Measurements from ENCODE around the gene MS4A6A. TPM values are rescaled to one million over a fixed set of nuclear protein-coding genes. Genes with fewer than 3 reads are reported as not detected.

Gene MS4A6A
- total and polyA plus RNA-seq, 2 donors (not counting 1 experiment from before 2014, with no cell fraction given): not detected

DNA sequence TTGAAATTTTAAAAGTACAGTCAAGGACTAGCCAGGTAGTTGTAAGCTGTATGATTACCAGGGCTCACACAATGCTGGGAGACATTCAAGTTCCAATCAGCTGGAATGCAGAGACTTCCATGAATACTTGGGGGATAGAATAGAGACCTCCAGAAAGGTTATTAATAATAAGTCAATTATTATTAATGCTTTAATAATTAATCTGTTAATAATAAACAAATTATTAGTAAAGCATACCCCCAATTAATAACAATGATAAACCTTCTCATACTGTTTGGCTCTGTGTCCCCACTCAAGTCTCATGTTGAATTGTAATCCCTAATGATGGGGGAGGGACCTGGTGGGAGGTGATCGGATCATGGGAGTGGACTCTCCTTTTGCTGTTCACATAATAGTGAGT, 14.6 kb upstream of the MS4A6A start:
- no peaks in the 10 kb centered on the region for H3K9me3 ChIP-seq (ENCODE audit: control insufficient read depth, insufficient read depth, low read depth, low read length)
- no peak overlapping the region for H2AFZ ChIP-seq (ENCODE audit: low read length)
- no peaks in the 10 kb centered on the region for H3K4me1 ChIP-seq (ENCODE audit: control insufficient read depth, extremely low read depth, insufficient read depth, low read length)
- no peak overlapping the region for H3K27ac ChIP-seq (ENCODE audit: insufficient read depth, low read length)
- H3K79me2 ChIP-seq (ENCODE audit: control insufficient read depth, insufficient read depth, low read length): no peaks in the 10 kb centered on the region
- no peak for DNase-seq (ENCODE audit: low read depth in 2 of 2)
- no peak for TF ChIP-seq EZH2 (IDR thresholded peaks at IDR 0.05; ENCODE audit: low read length, missing control alignments)
- TF ChIP-seq, protein P1, sequence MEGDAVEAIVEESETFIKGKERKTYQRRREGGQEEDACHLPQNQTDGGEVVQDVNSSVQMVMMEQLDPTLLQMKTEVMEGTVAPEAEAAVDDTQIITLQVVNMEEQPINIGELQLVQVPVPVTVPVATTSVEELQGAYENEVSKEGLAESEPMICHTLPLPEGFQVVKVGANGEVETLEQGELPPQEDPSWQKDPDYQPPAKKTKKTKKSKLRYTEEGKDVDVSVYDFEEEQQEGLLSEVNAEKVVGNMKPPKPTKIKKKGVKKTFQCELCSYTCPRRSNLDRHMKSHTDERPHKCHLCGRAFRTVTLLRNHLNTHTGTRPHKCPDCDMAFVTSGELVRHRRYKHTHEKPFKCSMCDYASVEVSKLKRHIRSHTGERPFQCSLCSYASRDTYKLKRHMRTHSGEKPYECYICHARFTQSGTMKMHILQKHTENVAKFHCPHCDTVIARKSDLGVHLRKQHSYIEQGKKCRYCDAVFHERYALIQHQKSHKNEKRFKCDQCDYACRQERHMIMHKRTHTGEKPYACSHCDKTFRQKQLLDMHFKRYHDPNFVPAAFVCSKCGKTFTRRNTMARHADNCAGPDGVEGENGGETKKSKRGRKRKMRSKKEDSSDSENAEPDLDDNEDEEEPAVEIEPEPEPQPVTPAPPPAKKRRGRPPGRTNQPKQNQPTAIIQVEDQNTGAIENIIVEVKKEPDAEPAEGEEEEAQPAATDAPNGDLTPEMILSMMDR (conservative IDR thresholded peaks at IDR 0.05 in 1 of 2, IDR thresholded peaks at IDR 0.05 in 1 of 2; ENCODE audit: low read depth in 1 of 2, low read length in 2 of 2): no peak
- H3K9ac ChIP-seq (ENCODE audit: insufficient read depth, low read length): no peak overlapping the region
- no peak overlapping the region for H3K4me2 ChIP-seq (ENCODE audit: extremely low read depth, insufficient read depth, low read length)
- H3K27me3 ChIP-seq (ENCODE audit: control insufficient read depth, insufficient read depth, low read length): no peaks in the 10 kb centered on the region
- H3K36me3 ChIP-seq (ENCODE audit: control insufficient read depth, insufficient read depth, low read length): no peaks in the 10 kb centered on the region
- H3K4me3 ChIP-seq (replicated peaks in 1 of 4; ENCODE audit: control extremely low read depth in 1 of 4, insufficient read depth in 1 of 4, low read depth in 3 of 4, low read length in 4 of 4): no peak overlapping the region
- H4K20me1 ChIP-seq (ENCODE audit: control insufficient read depth, extremely low read depth, insufficient read depth, low read length): no peaks in the 10 kb centered on the region

DNA sequence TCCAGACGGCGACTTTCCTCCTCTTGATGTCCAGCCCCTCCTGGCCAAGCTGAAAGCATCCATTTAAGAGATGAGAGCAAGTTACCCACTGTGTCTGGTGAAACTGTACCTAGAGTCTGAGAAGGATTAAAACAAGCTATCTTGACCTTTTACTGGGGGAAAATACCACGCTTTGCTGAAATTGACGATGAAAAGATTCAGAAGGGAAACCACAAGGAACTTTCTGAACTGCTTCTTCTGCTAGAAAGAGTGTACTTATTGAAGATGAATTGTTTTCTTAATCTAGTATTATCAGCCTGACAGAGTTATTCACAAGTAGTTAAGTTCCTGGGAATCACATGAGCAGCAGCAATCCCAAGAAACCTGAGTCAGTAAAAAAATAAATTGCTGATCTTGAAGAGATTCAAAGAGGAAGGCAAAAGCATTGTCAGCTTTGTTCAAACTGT, 13.1 kb upstream of the MS4A6A start:
- no peak overlapping the region for H3K4me2 ChIP-seq (ENCODE audit: extremely low read depth, insufficient read depth, low read length)
- no peaks in the 10 kb centered on the region for H4K20me1 ChIP-seq (ENCODE audit: control insufficient read depth, extremely low read depth, insufficient read depth, low read length)
- H3K36me3 ChIP-seq (ENCODE audit: control insufficient read depth, insufficient read depth, low read length): no peaks in the 10 kb centered on the region
- H3K79me2 ChIP-seq (ENCODE audit: control insufficient read depth, insufficient read depth, low read length): no peaks in the 10 kb centered on the region
- no peak overlapping the region for H3K4me3 ChIP-seq (replicated peaks in 1 of 4; ENCODE audit: control extremely low read depth in 1 of 4, insufficient read depth in 1 of 4, low read depth in 3 of 4, low read length in 4 of 4)
- H3K4me1 ChIP-seq (ENCODE audit: control insufficient read depth, extremely low read depth, insufficient read depth, low read length): no peaks in the 10 kb centered on the region
- H3K27ac ChIP-seq (ENCODE audit: insufficient read depth, low read length): no peak overlapping the region
- DNase-seq (ENCODE audit: low read depth in 2 of 2): no peak
- no peaks in the 10 kb centered on the region for H3K27me3 ChIP-seq (ENCODE audit: control insufficient read depth, insufficient read depth, low read length)
- H2AFZ ChIP-seq (ENCODE audit: low read length): no peak overlapping the region
- H3K9me3 ChIP-seq (ENCODE audit: control insufficient read depth, insufficient read depth, low read depth, low read length): no peaks in the 10 kb centered on the region
- H3K9ac ChIP-seq (ENCODE audit: insufficient read depth, low read length): no peak overlapping the region
- TF ChIP-seq EZH2 (IDR thresholded peaks at IDR 0.05; ENCODE audit: low read length, missing control alignments): no peak
- TF ChIP-seq, protein P1 (conservative IDR thresholded peaks at IDR 0.05 in 1 of 2, IDR thresholded peaks at IDR 0.05 in 1 of 2; ENCODE audit: low read depth in 1 of 2, low read length in 2 of 2): no peak

- no peaks in the 10 kb centered on the region for H3K79me2 ChIP-seq (ENCODE audit: control insufficient read depth, insufficient read depth, low read length)
- H3K4me3 ChIP-seq (replicated peaks in 1 of 4; ENCODE audit: control extremely low read depth in 1 of 4, insufficient read depth in 1 of 4, low read depth in 3 of 4, low read length in 4 of 4): no peak overlapping the region
- no peaks in the 10 kb centered on the region for H3K27me3 ChIP-seq (ENCODE audit: control insufficient read depth, insufficient read depth, low read length)
- H3K9me3 ChIP-seq (ENCODE audit: control insufficient read depth, insufficient read depth, low read depth, low read length): no peaks in the 10 kb centered on the region
- H2AFZ ChIP-seq (ENCODE audit: low read length): no peak overlapping the region
- no peaks in the 10 kb centered on the region for H3K36me3 ChIP-seq (ENCODE audit: control insufficient read depth, insufficient read depth, low read length)
- H3K27ac ChIP-seq (ENCODE audit: insufficient read depth, low read length): no peak overlapping the region
- H3K4me2 ChIP-seq (ENCODE audit: extremely low read depth, insufficient read depth, low read length): no peak overlapping the region
- H3K9ac ChIP-seq (ENCODE audit: insufficient read depth, low read length): no peak overlapping the region
- TF ChIP-seq, protein P1 (conservative IDR thresholded peaks at IDR 0.05 in 1 of 2, IDR thresholded peaks at IDR 0.05 in 1 of 2; ENCODE audit: low read depth in 1 of 2, low read length in 2 of 2): no peak
- TF ChIP-seq EZH2 (IDR thresholded peaks at IDR 0.05; ENCODE audit: low read length, missing control alignments): no peak
- no peaks in the 10 kb centered on the region for H4K20me1 ChIP-seq (ENCODE audit: control insufficient read depth, extremely low read depth, insufficient read depth, low read length)
- no peak for DNase-seq (ENCODE audit: low read depth in 2 of 2)
- no peaks in the 10 kb centered on the region for H3K4me1 ChIP-seq (ENCODE audit: control insufficient read depth, extremely low read depth, insufficient read depth, low read length)
Observed at GRCh38 chr11:60194511-60194910, 11.6 kb upstream of the MS4A6A start.
